HG02588 (cell line): ENCODE data around the gene SRRT.
"Not testable (repeated sequence)": the region's sequence is repeated elsewhere in the genome, so short reads cannot be mapped to it uniquely, and the experiment has no call there.

Source experiments
- ATAC-seq: cut with Tn5 transposase; IDR thresholded peaks from one replicate; pipeline ENCODE4 v1.9.1; 2021; ENCODE audit warnings: mild to moderate bottlenecking, moderate library complexity; ENCODE audit not compliant: unreplicated experiment

The SRRT gene

GRCh38 chr7:100921039-100921438, 46.1 kb downstream of the SRRT start:
- ATAC-seq, result no peak

DNA sequence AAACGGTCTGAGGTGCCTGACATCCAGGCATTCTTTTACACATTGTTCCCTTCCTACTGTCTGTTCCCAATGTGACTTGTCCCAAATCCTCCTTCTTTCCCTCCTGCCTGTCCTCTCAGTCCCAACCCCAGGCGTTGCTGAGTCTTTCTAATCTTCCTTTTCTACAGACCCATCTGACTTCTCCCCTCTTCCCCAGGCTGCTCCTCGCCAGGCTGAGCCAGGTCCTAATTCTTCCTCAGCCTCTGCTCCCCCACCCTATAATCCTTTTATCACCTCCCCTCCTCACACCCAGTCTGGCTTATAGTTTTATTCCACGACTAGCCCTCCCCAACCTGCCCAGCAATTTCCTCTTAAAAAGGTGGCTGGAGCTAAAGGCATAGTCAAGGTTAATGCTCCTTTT, 48.7 kb downstream of the SRRT start:
- ATAC-seq, result not testable (repeated sequence)

- no peak for ATAC-seq
Measured at GRCh38 chr7:100929808-100930174, 54.9 kb downstream of the SRRT start.

DNA sequence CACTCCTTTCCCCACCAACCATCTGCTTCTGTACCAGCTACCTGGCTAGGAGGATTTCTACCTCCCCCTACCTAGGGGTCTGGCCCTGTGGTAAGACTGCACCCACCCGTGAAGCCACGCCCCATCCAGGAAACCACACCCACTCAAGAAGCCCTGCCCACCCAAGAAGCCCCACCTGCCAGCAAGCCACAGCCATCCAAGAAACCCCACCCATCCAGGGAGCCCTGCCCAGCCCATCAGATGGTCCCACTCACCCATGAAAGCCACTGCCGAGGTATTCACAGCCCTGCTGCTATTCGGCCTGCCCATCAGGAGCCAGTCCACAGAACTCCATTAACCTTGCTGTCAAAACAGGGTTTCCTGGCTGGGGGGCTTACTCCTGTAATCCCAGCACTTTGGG, 58.8 kb downstream of the SRRT start:
- no peak for ATAC-seq

GRCh38 chr7:100935381-100935780, 60.5 kb downstream of the SRRT start:
- not testable (repeated sequence) for ATAC-seq

DNA sequence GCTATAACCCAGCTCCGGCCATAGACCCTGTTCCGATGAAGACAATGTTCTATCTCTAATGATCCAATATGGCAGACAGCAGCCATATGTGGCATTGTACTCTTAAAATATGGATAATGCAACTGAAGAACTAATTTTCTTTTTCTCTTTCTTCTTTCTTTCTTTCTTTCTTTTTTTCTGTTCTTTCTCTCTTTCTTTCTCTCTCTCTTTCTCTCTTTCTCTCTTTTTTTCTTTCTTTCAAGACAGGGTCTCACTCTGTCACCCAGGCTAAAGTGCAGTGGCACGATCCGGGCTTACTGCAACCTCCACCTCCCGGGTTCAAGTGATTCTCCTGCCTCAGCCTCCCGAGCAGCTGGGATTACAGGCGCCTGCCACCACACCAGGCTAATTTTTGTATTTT, 61.3 kb downstream of the SRRT start:
- ATAC-seq, result not testable (repeated sequence)
